GM12878 (cell line): Measurements from ENCODE around the gene KPNA1. TPM values are rescaled to one million over a fixed set of nuclear protein-coding genes. Genes with fewer than 3 reads are reported as not detected.

Source experiments
- CHD1 ChIP-seq: IDR thresholded peaks from 2 replicates; pipeline ENCODE4 v1.6.1; 2012; ENCODE audit warnings: low read depth, low read length, improper control_type of control experiment
- ESRRA ChIP-seq: IDR thresholded peaks from 2 replicates; pipeline ENCODE4 v1.6.1; 2012; ENCODE audit warnings: mild to moderate bottlenecking, low read length, improper control_type of control experiment
- EZH2 ChIP-seq: IDR thresholded peaks from 2 replicates; pipeline ENCODE4 v1.6.1; 2012; ENCODE audit warnings: low read depth, mild to moderate bottlenecking, control low read depth, inconsistent platforms, low read length, borderline replicate concordance; ENCODE audit not compliant: control insufficient read depth
- GATAD2B ChIP-seq: fragments of 450-650 bp; conservative IDR thresholded peaks from 2 replicates; pipeline ENCODE4 v1.6.1; 2017; ENCODE audit warnings: low read depth, mild to moderate bottlenecking, moderate library complexity
- HDAC6 ChIP-seq: fragments of 200-600 bp; sonication (generic); IDR thresholded peaks from one replicate; pipeline ENCODE4 v1.8.0; 2017; ENCODE audit warnings: antibody characterized with exemption; ENCODE audit not compliant: unreplicated experiment
- MEF2A ChIP-seq: IDR thresholded peaks from 2 replicates; pipeline ENCODE4 v1.6.1; 2011; ENCODE audit warnings: low read depth, mild to moderate bottlenecking, low read length, moderate library complexity; ENCODE audit not compliant: insufficient read depth
- MTA3 ChIP-seq: IDR thresholded peaks from 2 replicates; pipeline ENCODE4 v1.6.1; 2012; ENCODE audit warnings: low read length, inconsistent platforms, borderline replicate concordance
- NR2C2 ChIP-seq: IDR thresholded peaks from 2 replicates; pipeline ENCODE4 v1.6.1; 2011; ENCODE audit warnings: borderline replicate concordance, low read depth; ENCODE audit not compliant: control insufficient read depth, insufficient read length
- NR2F1 ChIP-seq: fragments of 450-650 bp; conservative IDR thresholded peaks from 2 replicates; pipeline ENCODE4 v1.6.1; 2017; ENCODE audit warnings: mild to moderate bottlenecking
- NRF1 ChIP-seq: conservative IDR thresholded peaks from 2 replicates; pipeline ENCODE4 v1.6.1; 2011; ENCODE audit warnings: mild to moderate bottlenecking, low read depth, low read length, improper control_type of control experiment
- RUNX3 ChIP-seq: IDR thresholded peaks from 2 replicates; pipeline ENCODE4 v1.6.1; 2012; ENCODE audit warnings: low read length, inconsistent platforms
- SIX5 ChIP-seq: IDR thresholded peaks from 2 replicates; pipeline ENCODE4 v1.6.1; 2011; ENCODE audit warnings: mild to moderate bottlenecking, low read depth, low read length, moderate library complexity; ENCODE audit not compliant: severe bottlenecking
- WRNIP1 ChIP-seq: IDR thresholded peaks from 2 replicates; pipeline ENCODE4 v1.6.1; 2011; ENCODE audit warnings: low read depth, low read length, improper control_type of control experiment, borderline replicate concordance
- polyA plus RNA-seq, 11 experiments: library from polyadenylated mRNA; depleted of rRNA in 4 of 11; unstranded in 6 of 11; stranded (reverse) in 5 of 11; fragments of >200 nt; fragmentation: Nextera tagmentation in 4 of 11; fragmentation: Illumina TruSeq in 1 of 11; extraction: Ambion mirVana in 4 of 11; extraction: Trizol in 1 of 11; gene quantifications; 1 replicate in 1 of 11; 2 replicates in 10 of 11; pipeline versions ENCODE4 v1.2.1 to v1.2.3, GENCODE V29; 2011 to 2016; ENCODE audit warnings: inconsistent platforms in 2 of 11, missing spikeins in 2 of 11, low read depth in 1 of 11
- total RNA-seq, 4 experiments: library from RNA; depleted of rRNA in 3 of 4; stranded (reverse); fragments of >200 nt in 3 of 4; fragmentation: Illumina TruSeq in 1 of 4; extraction: Trizol in 1 of 4; gene quantifications; 2 replicates each; pipeline versions ENCODE4 v1.2.1 to v1.2.3, GENCODE V29; 2013 to 2021
- TF ChIP-seq, protein P1 (sequence below): fragments of 450-650 bp; IDR thresholded peaks from 2 replicates; pipeline ENCODE4 v1.6.1; 2016; ENCODE audit warnings: mild to moderate bottlenecking
- TF ChIP-seq, protein P2 (sequence below): fragments of 450-650 bp; IDR thresholded peaks from 2 replicates; pipeline ENCODE4 v1.6.1; 2017; ENCODE audit warnings: low read depth, mild to moderate bottlenecking, moderate library complexity
- TF ChIP-seq, protein P3 (sequence below): fragments of 450-650 bp; formaldehyde crosslinking; IDR thresholded peaks from 2 replicates; pipeline ENCODE4 v1.4.0; 2020; ENCODE audit warnings: mild to moderate bottlenecking, moderate library complexity

Gene KPNA1
- total and polyA plus RNA-seq, 10 of the 15 experiments (the other 5 are each of a cell fraction or from before 2014, with no cell fraction given): 8.5 to 52.7 (median 41.0) TPM

DNA sequence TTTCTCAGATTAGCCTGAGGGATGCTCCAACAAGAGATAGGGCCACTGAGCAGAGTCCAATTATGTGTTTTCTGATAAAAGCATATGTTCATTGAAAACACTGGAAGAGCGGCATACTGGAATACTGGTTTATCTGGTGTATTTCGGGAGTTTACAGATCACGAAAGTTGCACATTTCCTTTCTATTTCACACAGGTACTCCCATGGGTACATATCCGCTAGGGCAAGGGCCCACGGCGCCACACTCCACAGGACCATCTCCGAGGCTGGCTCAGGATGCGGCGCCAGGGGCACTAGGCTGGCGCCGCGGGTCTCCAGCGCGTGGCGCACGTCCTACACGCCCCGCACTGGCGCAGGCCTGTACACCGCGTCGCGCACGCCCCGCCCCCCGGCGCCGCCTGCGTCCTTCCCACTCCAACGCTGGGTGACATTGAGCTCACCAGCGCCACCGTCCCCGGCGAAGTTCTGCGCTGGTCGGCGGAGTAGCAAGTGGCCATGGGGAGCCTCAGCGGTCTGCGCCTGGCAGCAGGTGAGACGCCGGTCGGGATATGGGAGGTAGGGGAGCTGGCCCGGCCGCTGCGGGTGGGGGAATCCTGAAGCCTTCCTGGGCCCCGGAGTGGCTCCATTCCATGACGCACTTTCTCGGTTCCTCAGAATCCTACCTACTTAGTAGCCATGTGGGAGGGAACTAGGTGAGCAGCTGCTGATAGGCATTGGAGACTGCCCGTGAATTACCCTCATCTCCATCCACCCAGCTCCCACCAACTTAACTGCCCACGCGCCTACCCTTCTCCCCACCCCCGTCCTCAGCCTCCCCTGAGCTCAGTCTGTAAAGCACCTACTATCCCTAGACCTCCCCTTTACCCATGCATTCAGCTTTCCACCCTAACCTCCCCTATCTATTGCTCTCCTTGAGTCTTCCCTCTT is 130.7 kb downstream of the KPNA1 start, which contains the start of gene FAM162A (continued):
- TF ChIP-seq EZH2 (no peak), ESRRA (peak; percentile 65; the same call in 1 of the 2 replicates), NR2C2 (no peak), CHD1 (0 out of 2 replicates have a peak, but pooled peaks have one; percentile 87), HDAC6 (peak; percentile 70), SIX5 (no peak), MTA3 (no peak), WRNIP1 (no peak), GATAD2B (peak; percentile 95), RUNX3 (0 out of 2 replicates have a peak, but pooled peaks have one; percentile 10), NRF1 (peak; percentile 47; the same call in 1 of the 2 replicates), NR2F1 (peak; percentile 63), MEF2A (no peak)
- TF ChIP-seq, protein P1, sequence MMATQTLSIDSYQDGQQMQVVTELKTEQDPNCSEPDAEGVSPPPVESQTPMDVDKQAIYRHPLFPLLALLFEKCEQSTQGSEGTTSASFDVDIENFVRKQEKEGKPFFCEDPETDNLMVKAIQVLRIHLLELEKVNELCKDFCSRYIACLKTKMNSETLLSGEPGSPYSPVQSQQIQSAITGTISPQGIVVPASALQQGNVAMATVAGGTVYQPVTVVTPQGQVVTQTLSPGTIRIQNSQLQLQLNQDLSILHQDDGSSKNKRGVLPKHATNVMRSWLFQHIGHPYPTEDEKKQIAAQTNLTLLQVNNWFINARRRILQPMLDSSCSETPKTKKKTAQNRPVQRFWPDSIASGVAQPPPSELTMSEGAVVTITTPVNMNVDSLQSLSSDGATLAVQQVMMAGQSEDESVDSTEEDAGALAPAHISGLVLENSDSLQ: peak; percentile 80
- TF ChIP-seq, protein P2, sequence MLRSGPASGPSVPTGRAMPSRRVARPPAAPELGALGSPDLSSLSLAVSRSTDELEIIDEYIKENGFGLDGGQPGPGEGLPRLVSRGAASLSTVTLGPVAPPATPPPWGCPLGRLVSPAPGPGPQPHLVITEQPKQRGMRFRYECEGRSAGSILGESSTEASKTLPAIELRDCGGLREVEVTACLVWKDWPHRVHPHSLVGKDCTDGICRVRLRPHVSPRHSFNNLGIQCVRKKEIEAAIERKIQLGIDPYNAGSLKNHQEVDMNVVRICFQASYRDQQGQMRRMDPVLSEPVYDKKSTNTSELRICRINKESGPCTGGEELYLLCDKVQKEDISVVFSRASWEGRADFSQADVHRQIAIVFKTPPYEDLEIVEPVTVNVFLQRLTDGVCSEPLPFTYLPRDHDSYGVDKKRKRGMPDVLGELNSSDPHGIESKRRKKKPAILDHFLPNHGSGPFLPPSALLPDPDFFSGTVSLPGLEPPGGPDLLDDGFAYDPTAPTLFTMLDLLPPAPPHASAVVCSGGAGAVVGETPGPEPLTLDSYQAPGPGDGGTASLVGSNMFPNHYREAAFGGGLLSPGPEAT: peak; percentile 87
- TF ChIP-seq, protein P3, sequence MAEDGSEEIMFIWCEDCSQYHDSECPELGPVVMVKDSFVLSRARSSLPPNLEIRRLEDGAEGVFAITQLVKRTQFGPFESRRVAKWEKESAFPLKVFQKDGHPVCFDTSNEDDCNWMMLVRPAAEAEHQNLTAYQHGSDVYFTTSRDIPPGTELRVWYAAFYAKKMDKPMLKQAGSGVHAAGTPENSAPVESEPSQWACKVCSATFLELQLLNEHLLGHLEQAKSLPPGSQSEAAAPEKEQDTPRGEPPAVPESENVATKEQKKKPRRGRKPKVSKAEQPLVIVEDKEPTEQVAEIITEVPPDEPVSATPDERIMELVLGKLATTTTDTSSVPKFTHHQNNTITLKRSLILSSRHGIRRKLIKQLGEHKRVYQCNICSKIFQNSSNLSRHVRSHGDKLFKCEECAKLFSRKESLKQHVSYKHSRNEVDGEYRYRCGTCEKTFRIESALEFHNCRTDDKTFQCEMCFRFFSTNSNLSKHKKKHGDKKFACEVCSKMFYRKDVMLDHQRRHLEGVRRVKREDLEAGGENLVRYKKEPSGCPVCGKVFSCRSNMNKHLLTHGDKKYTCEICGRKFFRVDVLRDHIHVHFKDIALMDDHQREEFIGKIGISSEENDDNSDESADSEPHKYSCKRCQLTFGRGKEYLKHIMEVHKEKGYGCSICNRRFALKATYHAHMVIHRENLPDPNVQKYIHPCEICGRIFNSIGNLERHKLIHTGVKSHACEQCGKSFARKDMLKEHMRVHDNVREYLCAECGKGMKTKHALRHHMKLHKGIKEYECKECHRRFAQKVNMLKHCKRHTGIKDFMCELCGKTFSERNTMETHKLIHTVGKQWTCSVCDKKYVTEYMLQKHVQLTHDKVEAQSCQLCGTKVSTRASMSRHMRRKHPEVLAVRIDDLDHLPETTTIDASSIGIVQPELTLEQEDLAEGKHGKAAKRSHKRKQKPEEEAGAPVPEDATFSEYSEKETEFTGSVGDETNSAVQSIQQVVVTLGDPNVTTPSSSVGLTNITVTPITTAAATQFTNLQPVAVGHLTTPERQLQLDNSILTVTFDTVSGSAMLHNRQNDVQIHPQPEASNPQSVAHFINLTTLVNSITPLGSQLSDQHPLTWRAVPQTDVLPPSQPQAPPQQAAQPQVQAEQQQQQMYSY (CRISPR knock-in tag): no peak
